HG03280 (cell line): ENCODE data around the gene CADM1.

ENCODE experiments used
- ATAC-seq: cut with Tn5 transposase; IDR thresholded peaks from one replicate; pipeline ENCODE4 v1.9.1; 2021; ENCODE audit warnings: mild to moderate bottlenecking, moderate library complexity; ENCODE audit not compliant: unreplicated experiment

CADM1 gene

DNA sequence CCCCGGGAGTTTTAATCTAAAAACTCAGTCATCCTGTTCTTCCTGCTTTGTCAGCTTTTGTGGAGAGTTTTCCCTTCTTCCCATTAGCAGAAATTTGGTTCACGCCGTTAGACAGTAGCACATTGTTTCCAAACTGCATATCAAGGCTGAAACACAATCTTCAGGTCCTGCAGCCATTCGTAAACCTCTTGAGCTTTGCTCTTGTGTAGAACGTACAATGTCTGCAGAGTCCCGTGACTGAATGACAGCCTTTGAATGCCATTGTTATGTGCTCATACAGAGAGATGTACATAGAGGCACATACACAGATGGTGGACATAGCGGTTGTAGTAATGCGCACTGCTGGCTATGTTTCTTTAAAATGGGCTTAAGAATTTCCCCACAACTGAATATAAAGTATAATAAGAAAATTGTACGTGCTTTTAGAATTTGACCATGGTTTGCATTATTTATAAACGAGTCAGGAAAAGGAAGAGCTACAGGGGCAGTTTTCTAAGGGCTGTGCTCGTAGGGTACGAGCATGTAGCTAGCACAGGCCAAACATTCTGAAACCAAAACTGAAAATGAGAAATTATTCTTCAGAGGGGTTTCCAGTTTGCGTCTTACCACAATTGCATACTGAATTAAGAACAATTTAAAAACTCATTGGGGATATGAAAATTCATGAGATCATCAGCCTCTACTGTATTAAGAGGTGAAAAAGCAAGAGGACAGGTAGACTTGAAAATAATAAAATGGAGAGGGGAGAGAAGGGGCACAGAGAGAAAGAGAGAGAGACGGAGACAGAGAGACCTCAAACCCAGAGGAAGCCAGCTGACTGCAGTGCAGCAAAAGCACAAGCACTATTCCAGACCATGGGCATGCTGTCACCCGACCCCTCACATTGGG, 310.1 kb downstream of the CADM1 start:
- ATAC-seq, result peak; percentile 92

DNA sequence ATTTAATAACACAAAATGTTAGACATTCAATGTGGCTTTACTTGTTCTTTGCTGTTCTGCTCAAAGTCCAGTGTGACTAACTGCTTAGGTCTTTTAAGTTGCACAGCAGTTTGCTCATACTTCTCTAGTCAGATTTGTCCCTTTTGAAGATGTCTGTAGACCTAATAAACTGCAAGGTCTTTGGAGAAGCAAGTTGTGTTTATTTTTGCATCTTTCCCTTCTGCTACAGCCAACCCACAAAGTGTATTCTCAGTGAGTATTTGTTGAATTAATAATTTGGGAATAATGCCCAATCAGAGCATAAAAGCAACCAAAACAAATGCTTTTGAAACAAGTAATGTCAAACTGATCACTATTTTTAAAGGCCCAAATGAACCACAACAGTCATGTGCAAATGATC, 312.5 kb downstream of the CADM1 start:
- no peak for ATAC-seq

DNA sequence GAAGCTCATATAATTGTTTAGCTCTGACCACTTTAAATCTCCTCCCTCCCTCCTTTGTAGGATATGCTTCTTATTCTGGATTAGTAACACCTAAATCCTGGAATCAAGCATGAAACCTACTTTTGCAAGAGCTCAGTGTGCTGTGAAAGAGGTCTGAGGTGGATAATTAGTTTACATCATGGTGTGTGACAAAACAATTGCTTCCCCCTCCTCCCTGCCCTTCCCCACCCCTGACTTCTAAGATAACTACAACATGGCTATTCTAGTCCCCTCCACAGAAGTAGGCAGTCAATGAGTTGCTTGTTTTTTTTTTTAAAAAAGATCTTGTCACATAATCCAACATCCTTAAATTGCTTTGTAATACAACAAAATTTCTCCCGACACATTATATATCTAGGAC, 314.0 kb downstream of the CADM1 start:
- no peak for ATAC-seq

DNA sequence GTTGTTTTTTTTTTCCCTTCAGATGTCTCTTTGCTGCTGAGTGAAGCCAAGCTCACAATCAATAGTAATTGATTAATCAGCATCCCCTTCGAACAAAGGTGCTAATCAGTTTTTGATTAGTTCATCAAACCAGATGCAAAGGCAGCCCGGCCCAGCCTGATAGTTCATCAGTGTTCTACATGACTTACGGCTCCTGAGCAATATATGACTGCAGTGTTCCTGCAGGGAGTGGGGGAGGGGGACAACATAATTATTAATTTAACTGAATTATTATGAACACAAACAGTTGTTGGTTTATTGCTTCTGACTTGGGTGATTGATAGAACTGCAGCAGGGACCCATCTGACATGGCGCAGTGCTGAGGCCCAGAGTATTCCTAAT, 315.3 kb downstream of the CADM1 start:
- ATAC-seq, result no peak

DNA sequence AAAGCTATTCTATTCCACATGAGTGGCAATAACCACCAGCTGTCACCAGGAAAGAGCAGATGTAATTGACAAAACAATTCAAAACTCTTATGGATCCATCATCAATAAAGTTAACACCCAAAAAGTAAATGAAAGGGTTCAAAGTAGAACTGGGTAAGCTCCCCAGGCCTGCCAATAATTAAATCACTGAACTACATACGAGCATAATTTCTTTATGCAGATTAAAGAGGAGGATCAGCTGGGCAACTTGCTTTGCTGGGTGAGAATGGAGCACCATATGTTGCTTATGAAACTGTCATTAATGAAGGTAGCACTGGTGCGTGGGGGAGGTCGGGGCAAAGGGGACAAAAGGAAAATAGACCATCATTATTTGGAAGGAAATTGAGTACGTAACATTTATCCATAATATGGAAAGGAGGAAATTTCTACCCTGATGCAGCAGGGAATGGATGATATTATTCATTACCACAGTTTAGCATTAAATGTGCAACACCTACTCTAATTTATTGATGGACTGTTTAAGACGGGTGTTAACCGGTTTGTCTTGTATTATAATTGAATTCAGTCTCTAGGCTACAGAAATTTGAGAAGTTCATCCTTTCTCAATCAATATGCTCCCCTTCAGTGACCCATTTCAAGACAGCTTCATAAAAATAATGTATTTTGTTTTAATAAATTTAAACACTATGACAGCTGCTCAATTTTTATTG, 315.9 kb downstream of the CADM1 start:
- no peak for ATAC-seq

DNA sequence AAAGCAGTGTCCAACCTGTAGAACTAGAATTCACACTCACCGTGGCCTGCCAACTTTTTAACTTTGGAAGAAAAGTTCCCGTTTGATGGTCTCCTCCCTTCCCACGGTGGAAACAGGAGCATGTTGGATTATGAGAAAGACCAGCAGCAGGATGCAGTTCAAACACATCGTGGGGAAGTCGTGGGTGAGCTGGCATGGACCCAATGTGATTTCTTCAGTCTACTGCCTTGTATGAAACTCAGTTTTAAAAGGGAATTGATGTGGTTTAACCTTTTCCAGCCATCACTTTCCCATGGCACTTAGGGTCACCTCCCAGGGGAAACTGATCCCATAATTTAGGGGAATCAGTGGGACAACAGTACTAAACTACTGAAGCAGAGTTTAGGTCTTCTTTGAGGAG, 318.3 kb downstream of the CADM1 start:
- no peak for ATAC-seq

DNA sequence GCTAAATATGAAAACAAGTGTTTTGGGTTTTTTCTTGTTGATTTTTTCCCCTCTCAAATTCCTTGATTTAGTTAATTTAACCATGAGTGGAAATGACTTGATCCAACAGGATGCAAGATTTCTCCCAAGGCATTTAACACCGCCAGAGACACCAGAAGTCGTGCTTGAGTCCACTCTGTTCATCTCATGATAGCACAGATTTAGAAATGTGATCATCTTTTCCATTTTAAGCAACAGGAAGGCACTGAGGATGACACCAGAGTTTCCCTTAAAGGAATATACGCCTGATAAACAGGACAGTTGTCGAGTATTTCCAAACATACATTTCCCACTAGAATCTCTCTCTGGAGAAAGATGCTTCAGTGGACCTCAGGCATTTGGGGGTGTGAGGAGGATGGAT, 318.7 kb downstream of the CADM1 start:
- no peak for ATAC-seq

DNA sequence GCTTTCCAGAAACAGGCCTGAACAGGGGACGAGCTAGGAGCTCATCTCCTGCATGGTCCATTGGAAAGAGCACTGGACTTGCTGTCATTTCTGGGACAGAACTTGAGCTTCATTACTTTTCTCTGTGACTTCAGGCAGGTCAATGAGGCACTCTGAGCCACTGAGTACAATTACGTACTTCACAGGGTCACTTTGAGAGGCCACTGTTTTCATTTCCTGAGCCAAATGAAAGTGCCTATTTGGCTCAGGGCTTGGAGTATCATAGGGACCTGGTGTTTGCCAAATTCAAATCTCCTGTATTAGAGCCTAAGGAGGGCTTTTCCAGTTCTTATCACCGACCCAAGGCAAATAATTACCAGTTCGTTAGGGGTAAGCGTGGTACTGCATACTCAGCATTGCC, 319.3 kb downstream of the CADM1 start:
- no peak for ATAC-seq

DNA sequence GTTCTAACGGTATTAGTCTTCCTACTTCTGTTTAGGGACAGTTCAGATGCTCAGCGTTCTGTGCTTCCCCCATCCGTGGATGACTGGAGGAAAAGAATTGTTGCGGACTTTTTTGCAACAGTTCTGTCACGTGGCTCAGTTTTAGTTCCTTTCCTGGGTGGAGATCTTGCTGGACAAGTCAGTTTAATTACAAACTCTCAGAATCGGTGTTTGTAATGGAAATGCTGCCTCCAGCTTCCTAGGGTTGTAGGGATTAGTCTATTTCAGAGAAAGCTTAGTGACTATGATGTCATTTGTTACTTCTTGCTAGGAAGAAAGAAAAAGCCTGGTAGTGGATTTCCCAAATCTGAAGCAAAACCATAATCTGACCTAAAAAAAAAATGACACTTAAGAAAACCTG, 320.4 kb downstream of the CADM1 start:
- ATAC-seq, result no peak

DNA sequence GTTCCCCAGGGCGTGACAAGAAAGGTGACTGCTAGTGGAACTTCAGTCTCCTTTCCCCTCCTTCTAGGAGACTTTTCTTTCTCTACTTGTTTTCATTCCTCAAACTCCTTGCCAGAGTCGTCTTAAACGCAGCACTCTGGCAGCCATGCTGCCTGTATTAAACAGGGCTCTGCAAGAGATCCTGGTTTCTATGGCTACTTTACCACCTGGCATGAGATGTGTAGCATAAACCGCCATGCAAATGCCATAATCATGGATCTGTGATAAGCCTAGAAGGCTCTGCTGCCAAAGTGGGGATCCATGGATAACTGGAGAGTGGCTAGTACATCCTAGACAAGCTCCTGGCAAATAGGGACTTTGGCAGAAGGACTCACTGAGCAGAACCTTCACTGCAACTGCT, 321.1 kb downstream of the CADM1 start:
- ATAC-seq, result no peak

DNA sequence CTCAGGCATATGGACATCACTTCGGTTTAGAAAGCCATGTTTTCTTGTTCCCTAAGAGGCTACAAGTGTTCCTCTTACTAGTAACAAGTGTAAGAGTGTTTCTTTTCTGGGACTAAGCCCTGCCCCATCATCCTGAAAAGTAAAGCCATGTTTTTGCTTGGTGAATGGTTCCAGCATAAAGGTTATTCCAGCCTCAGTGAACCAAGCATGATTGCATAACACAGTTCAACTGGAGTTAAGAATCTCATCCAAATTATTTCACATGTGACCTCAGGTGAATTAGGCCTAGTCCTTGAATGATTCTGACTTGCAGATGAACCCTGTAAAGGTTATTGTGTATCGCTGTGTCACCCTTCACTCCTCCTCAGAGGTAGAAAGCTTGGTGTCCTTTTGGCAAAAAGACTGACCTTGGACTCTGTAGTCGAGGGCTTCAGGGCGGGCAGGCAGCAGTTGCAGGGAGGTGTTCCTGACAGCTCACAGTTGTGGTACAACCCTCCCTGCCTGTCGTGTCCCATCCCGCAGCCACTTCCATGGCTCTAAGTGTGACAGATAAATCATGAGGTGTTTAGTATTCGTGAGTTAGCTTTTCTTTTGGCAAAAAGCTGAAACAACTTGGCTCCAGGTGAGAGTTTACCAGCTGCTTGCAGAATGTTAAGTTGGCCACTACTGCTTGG, 321.8 kb downstream of the CADM1 start:
- ATAC-seq, result no peak

DNA sequence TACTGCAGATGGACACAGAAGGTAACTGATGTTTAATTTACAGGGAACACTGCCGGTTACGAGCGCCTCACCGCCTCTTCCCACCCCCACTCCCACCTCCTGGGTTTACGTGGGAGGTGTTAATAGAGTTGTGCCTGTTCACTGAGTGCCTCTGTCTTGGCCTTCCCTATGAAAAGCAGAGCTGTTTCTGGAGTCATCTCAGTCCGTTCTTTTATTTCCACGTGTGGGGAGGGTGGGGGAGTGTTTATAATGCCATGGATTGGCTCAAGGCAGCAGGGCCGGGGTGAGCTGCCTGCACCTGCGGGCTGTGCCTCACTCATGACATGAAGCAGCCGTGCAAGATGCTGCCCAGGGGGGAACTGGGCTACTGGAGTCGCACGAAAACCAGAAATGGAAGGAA, 322.7 kb downstream of the CADM1 start:
- ATAC-seq, result no peak

DNA sequence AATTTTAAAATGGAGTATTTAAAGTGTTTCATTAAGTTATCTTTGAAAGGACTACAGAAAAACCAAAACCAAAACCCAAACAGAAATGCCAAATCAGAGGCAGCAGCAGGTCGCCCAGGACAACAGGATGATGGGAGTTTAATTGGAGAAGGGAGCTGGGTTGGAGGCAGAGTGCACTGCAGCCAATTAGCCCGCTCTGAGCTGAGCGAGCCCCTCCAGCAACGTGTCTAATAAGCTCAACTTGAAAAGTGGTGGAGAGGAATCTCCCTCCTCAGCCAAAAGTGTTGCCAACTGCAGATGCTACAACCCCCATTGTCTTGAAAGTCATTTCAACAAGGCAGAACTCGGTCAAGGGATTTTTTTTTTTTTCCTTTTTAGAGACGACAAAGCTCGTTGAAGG, 323.9 kb downstream of the CADM1 start:
- ATAC-seq, result no peak

DNA sequence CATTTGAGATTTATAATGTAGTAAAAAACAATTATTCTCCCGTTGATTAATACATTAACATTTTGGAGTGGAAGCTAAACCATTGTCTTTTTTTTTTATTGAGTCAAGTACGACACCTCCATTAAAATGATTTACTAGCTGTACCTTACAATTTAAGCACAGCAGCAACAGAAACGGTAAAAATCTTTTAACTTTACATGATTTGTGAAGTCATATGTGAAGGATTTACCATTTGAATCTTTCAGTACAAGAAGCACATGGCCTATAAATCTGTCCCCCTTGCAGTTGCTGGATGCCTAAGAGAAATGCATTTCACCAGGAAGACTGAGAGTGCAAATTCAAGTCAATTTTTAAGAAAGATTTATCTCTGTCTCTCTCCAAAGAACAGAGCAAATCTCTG, 324.6 kb downstream of the CADM1 start:
- ATAC-seq, result no peak

DNA sequence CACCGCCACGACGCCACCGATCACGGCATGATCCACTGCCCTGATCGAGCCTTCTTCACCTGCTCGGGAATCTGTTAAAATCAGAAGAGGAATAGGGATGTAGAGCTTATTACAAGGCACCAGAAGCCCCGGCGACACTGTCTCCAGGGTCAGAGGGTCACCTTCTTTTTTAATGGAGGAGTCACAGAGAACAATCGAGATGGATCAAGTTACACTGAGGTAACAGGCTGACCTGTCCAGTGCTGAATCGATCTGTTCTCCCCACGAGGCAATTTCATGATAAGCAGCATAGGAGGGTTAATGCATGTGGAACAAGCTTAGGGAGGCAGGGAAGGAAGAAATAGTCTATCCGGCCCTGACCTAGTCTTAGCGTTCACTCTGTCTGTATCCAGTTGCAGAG, 325.5 kb downstream of the CADM1 start:
- no peak for ATAC-seq

DNA sequence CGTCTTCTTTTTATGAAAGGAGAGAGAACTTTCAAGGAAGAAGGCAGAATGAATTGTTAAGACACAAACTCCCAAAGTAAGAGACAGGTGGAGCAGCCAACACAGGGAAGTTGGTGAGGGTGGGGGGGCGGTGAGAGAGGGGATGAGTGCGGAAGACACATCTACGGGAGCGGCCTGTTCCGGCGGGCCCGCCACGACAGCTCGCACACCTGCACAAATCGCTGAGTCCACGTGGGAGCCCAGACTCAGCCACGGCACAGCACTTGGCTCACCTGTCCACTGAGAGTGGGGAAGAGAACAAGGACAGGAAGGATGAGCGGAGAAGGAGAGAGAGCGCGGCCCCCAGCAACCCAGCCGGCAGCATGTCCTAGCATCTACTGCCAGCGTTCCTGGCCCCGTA, 331.1 kb downstream of the CADM1 start:
- ATAC-seq, result no peak

DNA sequence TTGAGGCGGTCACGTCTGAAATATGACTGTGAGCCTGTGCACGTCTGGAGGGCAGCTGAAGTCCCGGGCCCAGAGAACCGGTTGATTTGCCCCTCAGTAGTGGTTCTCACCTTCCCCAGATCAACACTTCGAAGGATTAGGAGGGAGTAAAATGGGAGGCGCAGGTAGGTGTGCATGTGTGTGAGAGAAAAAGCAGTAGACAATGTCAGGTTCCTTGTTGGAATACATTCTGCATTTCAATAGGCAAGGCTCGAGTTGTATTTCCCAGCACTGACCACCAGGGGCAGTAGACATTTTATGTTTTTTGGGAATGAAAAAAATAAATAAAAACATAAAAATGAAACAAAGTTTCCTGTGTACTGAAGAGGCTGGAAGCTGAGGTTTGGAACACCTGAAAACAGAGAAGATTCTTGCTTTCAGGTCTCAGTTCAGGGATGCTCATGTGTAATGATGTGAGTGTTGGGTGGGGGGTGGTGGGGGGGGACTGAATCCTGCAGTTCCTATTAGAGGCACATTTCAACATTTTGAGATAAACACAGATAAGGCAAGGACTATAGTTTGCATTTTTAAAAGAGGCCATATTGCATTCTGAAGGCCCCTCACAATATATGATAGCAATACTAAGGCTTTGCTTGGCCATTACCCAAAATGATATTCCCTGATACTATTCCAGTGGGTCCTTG, 333.9 kb downstream of the CADM1 start:
- no peak for ATAC-seq

DNA sequence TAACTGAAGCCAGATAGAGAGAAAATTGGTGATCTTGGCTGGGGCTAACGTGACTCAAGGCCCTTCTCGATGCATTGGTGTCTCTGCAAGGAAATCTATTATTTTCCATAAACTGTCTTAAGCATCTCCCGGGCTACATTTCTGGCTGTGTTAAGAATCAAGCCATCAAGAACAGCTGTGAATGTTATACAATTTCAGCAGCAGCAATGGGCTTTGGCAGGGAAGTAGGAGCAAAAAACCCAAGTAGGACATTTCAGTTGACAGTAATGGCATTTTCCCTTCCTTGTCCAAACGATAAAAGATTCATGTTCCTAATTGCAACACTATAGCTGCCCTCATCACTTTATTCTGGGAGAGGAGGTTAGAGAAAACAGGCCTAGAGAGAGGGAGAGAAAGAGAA, 335.0 kb downstream of the CADM1 start:
- ATAC-seq, result no peak

DNA sequence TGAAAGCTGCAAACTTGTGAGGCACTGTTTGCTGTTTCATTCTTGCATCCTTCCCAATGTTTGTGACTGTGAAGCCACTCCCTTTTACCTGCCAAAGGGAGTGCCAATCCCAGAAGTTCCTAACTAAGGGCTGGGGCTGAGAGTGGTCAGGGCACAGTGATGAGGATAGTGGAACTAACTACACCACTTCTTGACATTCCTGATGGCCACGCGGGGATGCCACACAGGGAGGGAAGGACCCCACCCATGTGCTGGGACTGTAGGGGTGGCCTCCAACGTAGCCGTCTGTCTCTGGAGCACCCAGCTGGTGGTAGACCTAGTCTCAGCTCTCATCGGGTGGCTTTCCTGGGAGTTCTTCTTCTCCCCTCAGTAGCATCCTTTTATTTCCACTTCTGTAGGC, 335.5 kb downstream of the CADM1 start:
- no peak for ATAC-seq

DNA sequence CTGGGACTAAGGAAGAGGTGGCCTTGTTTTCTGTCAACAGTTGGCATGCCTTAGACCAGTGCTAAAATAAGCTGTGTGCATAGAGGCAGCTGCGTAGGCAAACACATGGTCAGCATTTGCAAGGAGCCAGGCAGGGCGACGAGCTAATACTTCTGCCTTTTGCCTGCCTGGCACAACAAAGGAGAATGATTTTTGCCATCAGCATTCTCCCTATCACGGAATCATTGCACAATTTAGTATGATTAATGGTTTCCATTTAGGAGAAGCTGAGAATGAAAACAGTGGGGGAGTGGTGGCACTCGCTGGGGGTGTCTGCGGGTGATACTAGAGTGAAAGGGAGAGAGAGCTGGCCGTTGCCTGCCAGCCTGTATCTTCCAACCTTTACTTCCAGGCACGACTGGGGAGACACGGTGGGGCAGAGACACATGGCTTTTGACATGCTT, 336.0 kb downstream of the CADM1 start:
- ATAC-seq, result no peak

DNA sequence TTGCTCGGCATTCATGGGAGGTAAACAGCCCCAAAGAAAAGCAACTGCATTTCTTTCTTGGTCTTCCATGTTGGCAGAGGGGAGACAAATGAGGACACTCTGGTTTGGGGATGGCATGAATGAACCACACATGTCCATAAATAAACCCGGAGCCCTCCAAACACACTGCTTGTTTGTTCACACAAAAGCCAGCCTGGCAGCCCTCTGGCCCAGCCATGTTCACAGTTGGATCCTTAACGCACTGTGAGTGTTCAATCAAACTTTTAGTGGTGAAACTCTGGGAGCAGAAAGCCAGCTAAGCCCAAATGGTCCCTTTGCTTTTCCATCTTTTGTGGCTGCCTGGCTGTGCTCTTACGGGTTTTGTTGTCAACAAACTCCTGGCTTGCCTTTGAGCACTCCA, 336.8 kb downstream of the CADM1 start:
- ATAC-seq, result no peak
